Measurements from ENCODE around the gene ZNF474. TPM values are rescaled to one million over a fixed set of nuclear protein-coding genes. Genes with fewer than 3 reads are reported as not detected.

Gene ZNF474
- total and polyA plus RNA-seq, 2 of the 8 experiments (the other 6 are each of a cell fraction or from before 2014, with no cell fraction given), result not detected

DNA sequence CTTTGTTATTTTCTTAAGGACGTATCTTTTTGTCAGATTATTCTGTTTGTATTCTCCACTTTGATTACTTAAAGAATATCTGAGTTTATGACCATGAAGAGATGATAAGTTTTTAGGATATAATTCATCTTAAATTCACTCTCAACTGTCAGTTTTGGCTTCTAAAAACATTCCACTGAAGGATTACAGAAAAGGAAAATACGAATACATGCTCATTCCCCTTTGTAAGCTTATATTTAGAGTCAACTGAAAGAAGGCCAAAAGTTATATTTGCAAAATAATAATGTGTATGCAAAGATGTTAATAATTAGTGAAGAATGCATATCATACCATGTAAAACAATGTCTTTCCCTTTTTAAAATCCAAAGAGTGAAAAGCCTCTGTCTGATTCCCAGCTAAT is 52.5 kb downstream of the ZNF474 start:
- H2BK15ac ChIP-seq (ENCODE audit: low read length), result no peak overlapping the region
- no peak overlapping the region for H2BK5ac ChIP-seq (ENCODE audit: low read depth, low read length)
- peaks cover 0 to 10% (median 7%) of the 10 kb centered on the region in 4 experiments; a peak in 4 of 7 replicates for H3K4me1 ChIP-seq (replicated peaks in 1 of 4; ENCODE audit: control insufficient read depth in 3 of 4, insufficient read depth in 4 of 4, low read length in 3 of 4)
- no peaks in the 10 kb centered on the region for H3K9me3 ChIP-seq (ENCODE audit: insufficient read depth in 2 of 2, low read depth in 1 of 2, low read length in 1 of 2)
- H3K23me2 ChIP-seq (ENCODE audit: low read depth, low read length), result no peaks in the 10 kb centered on the region
- no peaks in the 10 kb centered on the region for H3K79me2 ChIP-seq (ENCODE audit: control insufficient read depth in 1 of 2, insufficient read depth in 2 of 2, low read length in 2 of 2)
- H4K5ac ChIP-seq (ENCODE audit: insufficient read length, low read depth, low read length), result no peak overlapping the region
- H3K23ac ChIP-seq (ENCODE audit: insufficient read length), result no peak overlapping the region
- ChIA-PET CTCF (ENCODE audit: partially characterized antibody) (interaction anchor here (1.1 to 2.0 kb wide), 2 partner anchors 11 to 14 kb away, joined by 3 to 10 read pairs; no protein-coding TSS in a partner anchor), POLR2A (ENCODE audit: partially characterized antibody) (interaction anchor here (1.2 kb wide), 1 partner anchor 12 kb away, joined by 3 read pairs; no protein-coding TSS in a partner anchor)
- FAIRE-seq (no peak), DNase-seq (ENCODE audit: low read depth in 1 of 2, low spot score in 2 of 2) (no peak)
- H3K18ac ChIP-seq (ENCODE audit: extremely low read depth, low read length), result no peak overlapping the region
- no peak overlapping the region for H2BK120ac ChIP-seq (replicated peaks; ENCODE audit: low read depth, low read length)
- H4K8ac ChIP-seq (ENCODE audit: extremely low read depth, insufficient read depth, low read length), result no peak overlapping the region
- no peak overlapping the region for H3K9ac ChIP-seq (replicated peaks in 1 of 4; ENCODE audit: extremely low read depth in 1 of 4, low read depth in 3 of 4, low read length in 3 of 4)
- H3K14ac ChIP-seq (ENCODE audit: insufficient read length), result no peak overlapping the region
- 87% methylated on average over 2 of the region's 2 CpGs; no CpG with 5 or more reads in 1 of the 2 experiments for WGBS, 2 experiments (ENCODE audit: extremely low coverage in 1 of 2, insufficient coverage in 1 of 2, insufficient read length in 1 of 2, insufficient replicate concordance in 2 of 2, low coverage in 1 of 2, low lambda C conversion rate in 2 of 2, missing lambda C conversion rate in 1 of 2)
- H2AFZ ChIP-seq (ENCODE audit: low read length), result no peak overlapping the region
- no peak overlapping the region for H2BK20ac ChIP-seq (ENCODE audit: low read length)
- no peak overlapping the region for H3K27ac ChIP-seq (ENCODE audit: low read depth, low read length)
- no peaks in the 10 kb centered on the region for H3K79me1 ChIP-seq (ENCODE audit: low read depth, low read length)
- no peaks in the 10 kb centered on the region for H4K20me1 ChIP-seq (replicated peaks in 1 of 2; ENCODE audit: control insufficient read depth in 1 of 2, insufficient read depth in 2 of 2, low read length in 2 of 2)
- no peak overlapping the region for H3K4ac ChIP-seq (replicated peaks; ENCODE audit: insufficient read length, low read depth, low read length)
- no peak overlapping the region for H2BK12ac ChIP-seq (ENCODE audit: low read depth, low read length)
- H3K4me3 ChIP-seq (ENCODE audit: extremely low read depth in 1 of 4, insufficient read depth in 2 of 4, low read depth in 3 of 4, low read length in 4 of 4), result no peak overlapping the region
- H3K56ac ChIP-seq (replicated peaks; ENCODE audit: insufficient read length, low read depth, low read length), result no peak overlapping the region
- no peaks in the 10 kb centered on the region for H3K27me3 ChIP-seq (replicated peaks in 1 of 4; ENCODE audit: control insufficient read depth in 3 of 4, extremely low read depth in 1 of 4, insufficient read depth in 3 of 4, low read length in 3 of 4)
- no peak overlapping the region for H4K91ac ChIP-seq (replicated peaks; ENCODE audit: insufficient read length, low read length)
- H3K36me3 ChIP-seq (ENCODE audit: control insufficient read depth in 2 of 4, insufficient read depth in 4 of 4, low read length in 3 of 4), result no peaks in the 10 kb centered on the region
- no peak overlapping the region for H3K4me2 ChIP-seq (ENCODE audit: insufficient read depth in 1 of 2, low read depth in 2 of 2, low read length in 2 of 2)
- H2AK5ac ChIP-seq (ENCODE audit: low read depth, low read length), result no peak overlapping the region
- TF ChIP-seq BCL11A (IDR thresholded peaks at IDR 0.05; ENCODE audit: low read depth in 2 of 2, low read length in 2 of 2) (no peak), RFX5 (IDR thresholded peaks at IDR 0.05; ENCODE audit: borderline replicate concordance, low read depth, low read length) (no peak), HDAC2 (IDR thresholded peaks at IDR 0.05; ENCODE audit: borderline replicate concordance in 1 of 2, low read depth in 2 of 2, low read length in 2 of 2) (no peak), SIRT6 (IDR thresholded peaks at IDR 0.05; ENCODE audit: low read length) (no peak), PHF8 (conservative IDR thresholded peaks at IDR 0.05; ENCODE audit: low read depth, low read length) (no peak), RAD21 (IDR thresholded peaks at IDR 0.05 in 1 of 2, conservative IDR thresholded peaks at IDR 0.05 in 1 of 2; ENCODE audit: low read depth in 2 of 2, low read length in 2 of 2) (no peak), GTF2F1 (IDR thresholded peaks at IDR 0.05; ENCODE audit: borderline replicate concordance, low read depth, low read length) (no peak), POLR2A (IDR thresholded peaks at IDR 0.05; ENCODE audit: control extremely low read depth in 1 of 2, low read depth in 2 of 2, low read length in 2 of 2) (no peak), NRF1 (IDR thresholded peaks at IDR 0.05; ENCODE audit: low read depth, low read length) (no peak), KDM4A (IDR thresholded peaks at IDR 0.05; ENCODE audit: low read depth, low read length, severe bottlenecking) (no peak)
- TF ChIP-seq, protein P1, sequence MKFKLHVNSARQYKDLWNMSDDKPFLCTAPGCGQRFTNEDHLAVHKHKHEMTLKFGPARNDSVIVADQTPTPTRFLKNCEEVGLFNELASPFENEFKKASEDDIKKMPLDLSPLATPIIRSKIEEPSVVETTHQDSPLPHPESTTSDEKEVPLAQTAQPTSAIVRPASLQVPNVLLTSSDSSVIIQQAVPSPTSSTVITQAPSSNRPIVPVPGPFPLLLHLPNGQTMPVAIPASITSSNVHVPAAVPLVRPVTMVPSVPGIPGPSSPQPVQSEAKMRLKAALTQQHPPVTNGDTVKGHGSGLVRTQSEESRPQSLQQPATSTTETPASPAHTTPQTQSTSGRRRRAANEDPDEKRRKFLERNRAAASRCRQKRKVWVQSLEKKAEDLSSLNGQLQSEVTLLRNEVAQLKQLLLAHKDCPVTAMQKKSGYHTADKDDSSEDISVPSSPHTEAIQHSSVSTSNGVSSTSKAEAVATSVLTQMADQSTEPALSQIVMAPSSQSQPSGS (IDR thresholded peaks at IDR 0.05; ENCODE audit: low read length), result no peak

All from H1 (cell line).